GM19351 (cell line): ENCODE measurements around the gene FUBP1.
A peak's percentile ranks its signal among the peaks of the same experiment; 100 is the strongest.
"Not testable (repeated sequence)": the region's sequence is repeated elsewhere in the genome, so short reads cannot be mapped to it uniquely, and the experiment has no call there.

ENCODE experiments used
- ATAC-seq: cut with Tn5 transposase; IDR thresholded peaks from one replicate; pipeline ENCODE4 v1.9.1; 2021; ENCODE audit warnings: mild to moderate bottlenecking, moderate library complexity; ENCODE audit not compliant: unreplicated experiment

The FUBP1 gene

GRCh38 chr1:77948841-77949424, 29.9 kb downstream of the FUBP1 start:
- no peak for ATAC-seq

DNA sequence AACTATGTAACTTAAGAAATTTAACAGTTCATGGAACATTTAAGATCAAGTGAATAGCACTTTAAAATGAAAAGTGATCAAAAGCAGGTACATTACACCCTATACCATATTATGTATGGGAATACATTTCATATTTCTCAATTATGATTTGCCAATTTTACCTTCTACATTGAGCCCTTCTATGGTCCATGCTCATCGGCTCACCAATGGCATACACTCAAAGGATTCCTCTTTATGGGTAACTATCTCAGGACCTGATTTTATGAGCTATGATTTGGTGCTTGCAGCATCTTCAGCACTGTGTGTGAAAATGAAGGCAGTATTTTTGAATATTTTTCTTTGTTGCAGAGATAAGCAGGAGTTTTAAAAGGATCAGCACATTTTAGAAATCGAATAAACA, 33.5 kb downstream of the FUBP1 start:
- no peak for ATAC-seq

DNA sequence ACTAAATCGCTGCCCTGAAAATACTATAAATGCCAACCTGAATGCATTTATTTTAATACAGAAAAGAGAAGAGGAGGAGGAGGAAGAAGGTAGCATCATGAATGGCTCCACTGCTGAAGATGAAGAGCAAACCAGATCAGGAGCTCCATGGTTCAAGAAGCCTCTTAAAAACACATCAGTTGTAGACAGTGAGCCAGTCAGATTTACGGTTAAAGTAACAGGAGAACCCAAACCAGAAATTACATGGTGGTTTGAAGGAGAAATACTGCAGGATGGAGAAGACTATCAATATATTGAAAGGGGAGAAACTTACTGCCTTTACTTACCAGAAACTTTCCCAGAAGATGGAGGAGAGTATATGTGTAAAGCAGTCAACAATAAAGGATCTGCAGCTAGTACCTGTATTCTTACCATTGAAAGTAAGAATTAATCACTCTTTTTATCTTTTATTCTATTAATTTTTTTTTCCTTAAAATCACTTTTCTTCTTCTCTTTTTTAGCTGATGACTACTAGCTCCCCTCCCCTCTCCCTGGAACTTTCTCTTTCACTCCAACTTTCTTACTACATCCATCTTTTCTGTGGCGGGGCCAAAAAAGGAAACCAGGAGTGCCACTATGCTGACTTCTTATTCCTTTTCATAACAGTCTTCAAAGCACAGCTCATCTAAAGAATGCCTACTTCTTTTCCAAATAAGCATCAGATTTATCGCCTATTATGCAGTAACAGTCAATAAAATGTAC, 36.3 kb downstream of the FUBP1 start:
- no peak for ATAC-seq

DNA sequence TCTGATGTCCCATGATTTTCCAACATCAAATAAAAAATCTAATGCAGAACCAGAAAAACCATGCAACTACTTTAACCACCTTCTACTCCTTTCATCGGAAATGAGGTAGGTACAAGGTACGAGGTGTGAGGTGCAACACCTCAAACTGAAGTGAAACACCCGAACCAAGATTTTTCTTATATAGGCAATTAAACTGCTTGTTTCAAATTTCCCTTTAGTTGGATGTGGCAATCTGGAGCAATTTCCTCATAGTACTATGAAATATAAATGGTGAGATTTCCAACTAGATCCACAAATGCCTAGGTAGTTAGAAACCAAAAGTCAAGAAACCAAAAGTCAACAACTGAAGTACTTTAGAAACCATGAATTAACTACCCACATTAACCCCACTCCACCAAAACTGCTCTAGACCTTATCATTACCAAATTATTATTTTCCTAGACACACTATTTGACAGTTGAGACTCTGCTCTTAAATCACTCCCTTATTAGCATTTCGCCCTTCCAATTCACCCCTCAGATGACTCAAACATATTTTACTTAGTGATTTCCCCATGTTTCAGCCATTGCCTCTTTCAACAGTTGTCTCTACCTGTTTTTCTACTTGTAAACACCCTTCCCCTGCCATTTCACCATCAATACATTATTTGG, 37.8 kb downstream of the FUBP1 start:
- ATAC-seq = no peak

DNA sequence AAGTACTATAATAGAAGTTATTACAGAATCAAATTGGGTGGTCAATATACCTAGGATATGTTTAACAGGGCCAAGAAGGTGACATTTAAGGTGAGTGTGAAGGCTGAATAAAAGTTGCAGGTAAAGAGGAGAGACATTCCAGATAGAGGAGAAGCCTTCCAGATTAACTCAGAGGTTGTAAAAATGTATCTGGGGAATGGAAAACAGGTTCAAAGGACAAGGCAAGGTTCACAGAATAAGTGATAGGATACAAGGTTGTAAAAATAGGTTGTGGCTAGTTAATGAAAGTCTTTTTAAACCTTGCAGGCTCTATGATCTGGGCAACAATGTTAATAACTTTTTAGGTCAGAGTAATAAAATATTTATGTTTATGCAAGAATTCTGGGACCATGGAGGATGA, 40.2 kb downstream of the FUBP1 start:
- ATAC-seq = no peak

GRCh38 chr1:77929806-77930205, 49.1 kb downstream of the FUBP1 start:
- no peak for ATAC-seq

DNA sequence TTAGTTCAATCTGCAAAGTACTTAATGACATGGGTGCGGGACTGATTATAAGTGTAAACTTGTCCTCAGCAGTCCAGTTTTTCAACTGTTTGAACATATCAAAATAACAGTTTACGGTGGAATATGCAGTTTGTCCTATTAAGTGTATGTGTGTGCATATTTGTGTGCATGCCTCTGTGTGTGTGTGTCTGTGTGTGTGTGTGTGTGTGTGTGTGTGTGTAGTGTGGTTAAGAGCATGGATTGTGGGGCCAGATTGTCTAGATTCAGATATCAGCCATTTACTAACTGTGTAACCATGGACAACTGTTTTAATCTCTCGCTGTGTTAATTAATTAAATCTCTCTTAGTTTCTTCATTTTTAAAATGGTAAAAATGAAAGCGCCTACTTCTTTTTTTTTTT, 51.5 kb downstream of the FUBP1 start:
- peak; percentile 31 for ATAC-seq

GRCh38 chr1:77926561-77927357, 52.1 kb downstream of the FUBP1 start:
- ATAC-seq = peak; percentile 65

DNA sequence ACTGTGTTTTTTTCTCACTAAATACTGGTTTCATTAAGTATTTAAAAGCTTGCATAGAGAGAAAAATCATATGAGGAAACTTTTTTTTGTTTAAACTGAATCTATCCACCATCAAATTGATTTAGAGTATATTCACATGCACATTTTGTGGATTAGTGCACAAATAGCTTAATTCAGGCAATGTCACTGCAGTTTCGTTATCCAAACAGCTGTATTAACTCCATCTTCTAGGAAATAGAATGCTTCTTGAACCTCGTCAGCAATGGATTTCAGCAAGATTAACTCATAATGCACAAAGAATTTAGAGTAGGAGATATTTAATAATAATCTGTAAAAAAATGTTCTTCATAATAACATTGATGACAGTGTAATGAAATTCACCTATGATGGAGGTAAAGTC, 52.9 kb downstream of the FUBP1 start:
- ATAC-seq = no peak

DNA sequence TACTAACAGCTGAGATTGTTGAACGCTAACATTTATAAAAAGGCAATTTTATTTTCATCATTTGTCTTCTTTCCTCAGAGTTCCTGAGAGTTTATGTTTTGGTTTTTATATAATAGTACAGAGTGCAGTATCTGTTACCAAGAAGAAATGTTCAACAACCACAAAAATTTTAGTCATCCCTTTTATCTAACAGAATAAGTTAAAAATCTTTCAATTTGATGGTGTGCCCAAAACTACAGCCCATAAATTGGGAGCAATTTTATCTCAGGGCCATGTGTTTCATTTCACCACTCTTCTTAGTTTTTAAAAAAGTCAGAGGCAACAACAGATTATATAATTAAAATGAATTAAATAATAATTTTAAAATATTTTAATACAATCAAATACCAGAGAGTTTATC, 53.4 kb downstream of the FUBP1 start:
- no peak for ATAC-seq

GRCh38 chr1:77918918-77919317, 60.0 kb downstream of the FUBP1 start:
- ATAC-seq = not testable (repeated sequence)

DNA sequence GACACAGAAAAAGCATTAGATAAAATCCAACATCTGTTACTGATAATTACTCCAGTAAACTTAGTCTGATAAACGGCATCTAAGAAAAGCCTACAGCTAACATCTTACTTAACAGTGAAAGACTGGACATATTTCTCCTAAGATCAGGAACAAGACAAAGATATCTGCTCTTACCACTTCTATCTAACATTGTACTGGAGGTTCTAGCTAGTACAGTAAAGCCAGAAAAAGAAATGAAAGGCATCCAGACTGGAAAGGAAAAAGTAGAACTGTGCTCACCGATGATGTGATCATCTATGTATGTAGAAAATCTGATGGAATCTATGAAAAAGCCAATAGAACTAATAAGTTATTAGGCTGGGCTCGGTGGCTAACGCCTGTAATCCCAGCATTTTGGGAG, 68.8 kb downstream of the FUBP1 start:
- no peak for ATAC-seq

- no peak for ATAC-seq
Observed at GRCh38 chr1:77906624-77907023, 72.2 kb downstream of the FUBP1 start.

GRCh38 chr1:77906019-77906545, 72.8 kb downstream of the FUBP1 start:
- no peak for ATAC-seq

- no peak for ATAC-seq
Observed at GRCh38 chr1:77905603-77906002, 73.3 kb downstream of the FUBP1 start.

DNA sequence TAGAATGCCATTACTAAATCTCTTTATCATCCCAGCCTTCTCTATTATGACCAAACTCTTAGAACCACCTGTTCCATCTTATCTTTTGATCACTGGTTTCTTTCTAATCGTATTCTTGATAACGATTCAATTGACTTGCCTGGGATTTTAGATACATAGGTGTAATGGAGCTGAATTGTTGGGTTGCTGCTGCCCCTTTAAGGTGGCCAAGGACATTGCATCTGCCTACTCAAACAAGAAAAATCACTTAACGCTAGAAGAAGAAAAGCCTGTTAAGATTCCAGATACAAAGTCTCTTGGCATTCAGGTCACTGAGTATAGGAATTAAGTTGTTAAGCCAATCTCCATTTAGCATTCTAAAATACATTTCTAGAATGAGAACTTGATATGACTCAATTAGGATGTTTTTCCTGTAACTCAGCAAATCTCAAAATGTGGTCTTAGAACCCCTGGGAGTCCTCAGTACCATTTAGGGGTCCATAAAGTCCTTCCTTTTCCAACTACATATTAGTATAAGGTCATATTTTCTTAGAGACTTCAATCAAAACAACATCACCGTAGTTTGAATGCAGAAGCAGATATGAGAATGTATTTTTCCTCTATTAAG, 78.1 kb downstream of the FUBP1 start:
- peak; percentile 85 for ATAC-seq

- no peak for ATAC-seq
Observed at GRCh38 chr1:77899647-77900320, 79.1 kb downstream of the FUBP1 start.
